Stimulated activated naive CD4-positive, alpha-beta T cell treated with Interleukin-2 at 50 U/mL for 16 hours (primary cell): Measurements from ENCODE around the gene HYPK.

Experiments used
- DNase-seq: peaks from one replicate; lab custom pipeline; 2025; lab: John Stamatoyannopoulos, UW

Gene HYPK, protein sequence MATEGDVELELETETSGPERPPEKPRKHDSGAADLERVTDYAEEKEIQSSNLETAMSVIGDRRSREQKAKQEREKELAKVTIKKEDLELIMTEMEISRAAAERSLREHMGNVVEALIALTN

GRCh38 chr15:43800286-43801141, at the start of gene HYPK:
HYPK (plus strand) TSS chr15:43800599; CDS start chr15:43800623, 24 bp downstream.
- peak; percentile 91 for DNase-seq

DNA sequence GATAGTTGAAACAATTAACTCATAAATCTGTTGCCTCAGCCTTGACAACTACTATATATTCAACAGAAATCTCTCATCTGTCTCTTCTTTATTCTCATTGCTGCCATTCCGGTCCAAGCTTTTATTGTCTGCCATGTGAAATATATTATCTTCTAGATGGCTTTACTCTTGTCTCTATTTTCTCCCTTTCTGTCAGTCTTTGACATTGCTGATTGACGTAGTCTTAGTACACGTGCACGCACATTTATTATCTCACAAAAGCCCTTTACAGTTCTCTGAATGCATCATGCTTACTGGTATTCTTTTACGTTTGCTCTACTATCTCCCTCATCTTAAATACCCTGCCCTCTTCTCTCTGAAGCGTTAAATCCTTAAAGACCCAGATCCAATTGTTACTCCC, 48.5 kb upstream of the HYPK start:
- no peak for DNase-seq

DNA sequence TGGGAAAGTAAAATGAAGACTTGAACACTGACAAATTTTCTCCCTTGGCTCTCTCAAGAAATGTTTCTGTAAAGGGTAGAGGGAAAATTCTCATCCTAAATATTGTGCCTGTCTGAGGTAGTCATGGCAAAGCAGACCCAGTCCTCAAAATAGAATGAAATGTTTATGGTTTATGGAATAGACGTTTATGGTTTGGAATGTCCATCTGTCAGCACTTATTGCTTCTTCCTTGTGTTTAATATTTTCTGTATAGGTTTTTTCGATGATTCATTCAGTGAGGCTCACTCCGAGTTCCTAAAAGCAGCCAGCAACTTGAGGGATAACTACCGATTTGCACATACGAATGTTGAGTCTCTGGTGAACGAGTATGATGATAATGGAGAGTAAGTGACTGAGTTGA, 37.6 kb upstream of the HYPK start:
- DNase-seq, result no peak

GRCh38 chr15:43763819-43764446, 36.5 kb upstream of the HYPK start:
- no peak for DNase-seq

GRCh38 chr15:43769584-43770228, 30.7 kb upstream of the HYPK start:
- peak; percentile 58 for DNase-seq

GRCh38 chr15:43771816-43772215, 28.6 kb upstream of the HYPK start:
- DNase-seq, result no peak

GRCh38 chr15:43772624-43773023, 27.8 kb upstream of the HYPK start:
- no peak for DNase-seq

DNA sequence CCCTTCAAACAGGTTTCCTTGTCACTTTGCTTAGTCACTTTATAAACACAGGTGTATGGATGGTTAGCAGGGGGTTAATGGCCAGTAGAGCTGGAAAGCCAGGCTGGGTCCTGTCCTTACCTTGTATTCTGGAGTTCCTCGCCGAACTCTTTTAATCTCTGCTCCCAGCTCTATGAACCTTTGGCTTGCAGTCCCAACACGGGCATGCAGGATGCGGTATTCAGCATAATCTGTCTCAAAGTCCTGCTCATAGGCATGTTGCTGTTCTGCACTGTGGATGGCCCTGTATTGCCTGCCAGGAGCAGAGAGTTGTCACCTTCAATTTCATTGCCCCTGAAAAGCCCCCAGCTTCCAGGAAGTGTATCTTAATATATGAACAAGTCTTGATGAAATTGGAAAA, 26.3 kb upstream of the HYPK start:
- DNase-seq, result no peak

DNA sequence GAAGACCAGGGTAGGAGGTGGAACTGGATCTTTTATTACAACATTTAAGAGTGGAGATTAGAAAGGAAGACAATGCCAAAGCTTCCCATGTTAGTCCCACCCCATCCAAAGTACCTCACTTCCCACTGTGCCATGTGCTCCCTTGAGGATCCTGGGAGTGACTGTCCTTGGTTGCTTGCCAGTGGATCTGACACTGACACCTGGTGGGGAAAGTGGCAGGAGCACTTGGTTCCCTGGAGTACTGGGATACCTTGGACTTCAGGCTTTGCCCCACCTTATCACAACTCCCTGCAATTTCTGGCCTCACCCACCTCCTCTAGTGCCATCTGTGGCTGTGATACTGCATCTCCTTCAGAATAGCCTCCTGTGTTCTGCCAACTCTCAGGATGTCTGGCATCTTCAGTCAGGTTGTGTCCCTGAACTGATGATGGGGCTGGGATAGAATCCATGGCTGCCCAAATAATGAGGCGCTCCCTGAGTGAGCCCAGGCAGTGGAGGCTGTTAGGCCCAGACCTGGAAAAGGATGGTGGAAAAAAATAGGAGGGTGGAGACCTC, 24.9 kb upstream of the HYPK start:
- DNase-seq, result no peak

DNA sequence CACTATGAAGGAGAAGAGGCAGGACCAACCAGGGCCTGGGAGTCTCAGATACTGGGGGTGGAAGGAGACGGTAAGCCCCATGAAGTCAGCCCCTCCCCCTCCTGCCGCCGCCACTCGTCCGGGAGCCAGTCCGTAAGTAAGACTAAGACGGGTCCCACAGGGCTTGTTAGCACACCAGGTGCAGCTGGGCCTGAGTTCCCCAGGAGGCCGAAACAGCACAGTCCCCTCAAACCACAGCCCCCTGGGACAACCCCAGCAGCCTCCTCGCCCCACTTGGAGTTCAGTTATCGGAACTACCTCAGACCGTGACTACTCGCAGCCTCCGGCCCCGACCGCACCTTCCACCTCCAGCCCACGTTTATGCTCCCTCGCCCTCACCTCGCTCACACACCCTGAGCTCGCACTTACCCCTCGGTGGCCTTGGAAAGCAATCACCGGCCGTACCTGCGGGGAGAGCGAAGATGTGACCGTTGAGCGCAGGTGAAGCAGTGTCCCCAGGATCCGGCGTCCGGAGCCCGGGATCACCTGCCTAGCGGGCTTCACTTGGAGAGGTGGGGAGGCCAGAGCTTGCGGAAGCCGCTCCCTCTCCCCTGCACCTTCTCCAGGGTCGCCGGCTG, 24.2 kb upstream of the HYPK start:
- peak; percentile 22 for DNase-seq

DNA sequence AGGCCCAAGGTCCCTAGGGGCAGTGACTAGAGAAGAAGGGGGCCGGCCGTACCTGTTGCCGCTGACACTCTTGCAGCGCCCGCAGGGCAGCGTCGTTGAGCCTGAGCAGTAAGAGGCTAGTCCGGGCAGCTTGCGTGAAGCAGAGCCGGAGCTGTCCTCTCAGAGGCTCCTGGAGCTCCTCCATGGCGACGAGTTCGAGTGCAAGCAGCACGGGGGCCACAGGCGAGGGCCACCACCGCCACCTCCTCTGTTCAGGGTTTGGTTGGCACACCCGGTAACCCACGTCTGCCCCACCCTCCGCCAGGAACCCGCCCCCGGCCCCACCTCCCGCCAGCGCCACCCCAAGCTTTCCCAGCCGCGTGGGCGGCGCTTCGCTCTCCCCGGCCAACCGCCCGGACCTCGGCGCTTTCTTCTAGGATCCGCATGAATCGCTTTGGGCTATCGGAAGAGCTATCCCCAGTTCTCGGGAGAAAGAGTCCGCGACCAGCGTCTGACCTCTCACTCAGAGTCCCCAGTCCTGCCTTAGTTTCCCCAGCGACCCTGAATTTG, 23.6 kb upstream of the HYPK start, which contains the start of gene ELL3:
Gene ELL3 (minus strand): TSS at position 249 of the 549 bp plus-strand sequence. CDS start 65 bp downstream, at position 184.
- peak; percentile 78 for DNase-seq

GRCh38 chr15:43777267-43777914, 23.0 kb upstream of the HYPK start:
- peak; percentile 81 for DNase-seq

DNA sequence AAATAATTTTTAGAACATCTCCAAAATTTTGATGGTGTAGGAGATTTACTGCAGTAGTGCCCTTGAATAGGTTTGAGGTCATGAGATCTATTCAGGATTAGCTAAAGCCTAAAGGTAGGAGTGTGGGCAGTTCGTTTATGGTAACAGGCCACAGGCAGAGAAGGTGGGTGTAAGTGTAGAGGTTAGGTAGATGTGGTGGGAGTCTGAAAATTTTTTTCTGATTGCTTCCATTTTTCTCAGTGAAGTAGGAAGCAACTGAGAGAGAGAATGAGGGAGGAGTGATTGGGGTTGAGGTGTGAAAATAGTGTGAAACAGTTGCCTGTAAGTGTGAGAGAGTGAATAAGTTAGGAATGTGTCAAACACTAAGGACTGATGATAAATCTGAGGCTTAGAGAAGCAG, 21.4 kb upstream of the HYPK start:
- DNase-seq, result no peak

DNA sequence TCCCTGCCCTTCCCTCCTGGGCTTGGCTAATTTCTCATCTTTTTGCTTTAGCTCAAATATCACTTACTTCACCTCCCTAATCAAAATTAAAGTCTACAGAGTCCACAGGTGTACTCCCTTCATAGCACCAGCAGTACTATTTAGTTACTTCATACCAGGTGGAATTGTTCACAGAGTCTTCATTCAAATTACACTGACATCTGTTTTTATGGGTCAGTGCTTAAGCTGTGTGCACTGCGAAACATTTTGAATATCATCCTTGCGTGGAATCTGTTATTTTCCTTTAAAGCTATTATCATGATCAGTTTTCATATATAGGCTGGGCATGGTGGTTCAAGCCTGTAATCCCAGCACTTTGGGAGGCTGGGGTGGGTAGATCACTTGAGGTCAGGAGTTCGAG, 11.0 kb upstream of the HYPK start:
- DNase-seq, result no peak

GRCh38 chr15:43791993-43792760, 8.2 kb upstream of the HYPK start, which contains the start of gene SERF2:
SERF2 (plus strand) TSS chr15:43792320; CDS start chr15:43792377, 57 bp downstream.
- DNase-seq, result peak; percentile 100

DNA sequence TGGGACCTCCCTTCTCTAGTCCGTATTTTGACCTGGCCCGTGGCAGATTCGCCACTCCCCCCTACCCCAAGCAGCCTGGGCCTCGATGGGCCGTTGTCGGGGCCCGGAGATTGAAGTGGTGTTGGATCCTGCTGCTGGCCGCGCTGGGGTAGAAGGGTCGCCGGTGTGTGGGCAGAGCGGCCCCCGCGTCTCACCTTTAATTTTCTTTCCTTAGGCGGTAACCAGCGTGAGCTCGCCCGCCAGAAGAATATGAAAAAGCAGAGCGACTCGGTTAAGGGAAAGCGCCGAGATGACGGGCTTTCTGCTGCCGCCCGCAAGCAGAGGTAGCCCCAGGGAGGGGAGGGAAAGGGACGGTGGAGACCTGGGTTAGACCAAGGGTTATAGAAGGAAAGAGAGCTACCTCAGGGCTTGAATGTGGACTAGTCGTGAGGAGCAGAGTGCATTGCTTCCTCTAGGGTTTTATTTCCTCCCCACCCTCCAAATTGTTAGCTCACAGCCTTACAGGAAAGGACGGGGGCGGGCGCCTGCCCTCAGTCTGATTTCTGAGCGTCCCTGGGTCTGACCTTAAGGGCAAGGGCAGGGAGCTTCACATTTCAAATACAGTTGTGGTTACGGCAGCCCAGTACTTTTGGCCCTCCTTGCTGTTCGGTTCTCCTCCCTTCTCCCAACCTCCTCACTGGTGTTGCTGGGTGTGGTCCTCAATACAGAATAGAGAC, 7.5 kb upstream of the HYPK start:
- DNase-seq, result peak; percentile 15

GRCh38 chr15:43793647-43794046, 6.8 kb upstream of the HYPK start:
- no peak for DNase-seq

GRCh38 chr15:43794269-43795037, 5.9 kb upstream of the HYPK start:
- no peak for DNase-seq

DNA sequence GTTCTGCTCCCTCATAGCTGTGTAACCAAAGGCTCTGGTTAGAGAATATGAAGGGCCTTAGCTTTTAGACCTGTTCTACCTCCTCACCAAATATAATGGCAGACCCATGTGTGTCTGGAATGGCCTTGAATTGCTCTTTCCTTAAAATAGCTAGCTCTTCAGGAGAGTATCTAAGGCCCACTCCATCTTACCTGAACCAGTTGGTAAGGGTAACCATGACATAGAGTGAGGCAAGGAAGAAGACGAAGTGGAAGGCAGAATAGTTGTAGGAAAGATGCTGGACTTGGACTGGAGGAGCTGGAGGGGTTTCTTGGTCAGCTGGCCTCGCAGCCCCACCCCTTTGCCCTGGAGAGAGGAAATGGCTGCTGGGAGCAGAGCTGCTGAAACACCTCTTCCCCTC, 5.2 kb upstream of the HYPK start:
- DNase-seq, result no peak
